GM13976 (cell line): ENCODE measurements around the gene ZNF19.

Experiments
- DNase-seq: peaks from one replicate; pipeline ENCODE4 v3.0.0; 2012; ENCODE audit warnings: low spot score
- in situ Hi-C: fragments of 300-500 bp; cut with MboI; formaldehyde crosslinking; loops from one replicate; pipeline ENCODE4 v1.12.0; 2022; ENCODE audit warnings: low sequenced_read_pairs, mixed read lengths, inconsistent platforms; ENCODE audit not compliant: unreplicated experiment
- TF ChIP-seq, protein P1 (sequence below): IDR thresholded peaks from 2 replicates; pipeline ENCODE4 v1.5.1; 2012; ENCODE audit warnings: borderline replicate concordance, mild to moderate bottlenecking; ENCODE audit not compliant: insufficient read depth; ENCODE audit errors: extremely low read depth, missing control alignments, control extremely low read depth

Gene ZNF19

DNA sequence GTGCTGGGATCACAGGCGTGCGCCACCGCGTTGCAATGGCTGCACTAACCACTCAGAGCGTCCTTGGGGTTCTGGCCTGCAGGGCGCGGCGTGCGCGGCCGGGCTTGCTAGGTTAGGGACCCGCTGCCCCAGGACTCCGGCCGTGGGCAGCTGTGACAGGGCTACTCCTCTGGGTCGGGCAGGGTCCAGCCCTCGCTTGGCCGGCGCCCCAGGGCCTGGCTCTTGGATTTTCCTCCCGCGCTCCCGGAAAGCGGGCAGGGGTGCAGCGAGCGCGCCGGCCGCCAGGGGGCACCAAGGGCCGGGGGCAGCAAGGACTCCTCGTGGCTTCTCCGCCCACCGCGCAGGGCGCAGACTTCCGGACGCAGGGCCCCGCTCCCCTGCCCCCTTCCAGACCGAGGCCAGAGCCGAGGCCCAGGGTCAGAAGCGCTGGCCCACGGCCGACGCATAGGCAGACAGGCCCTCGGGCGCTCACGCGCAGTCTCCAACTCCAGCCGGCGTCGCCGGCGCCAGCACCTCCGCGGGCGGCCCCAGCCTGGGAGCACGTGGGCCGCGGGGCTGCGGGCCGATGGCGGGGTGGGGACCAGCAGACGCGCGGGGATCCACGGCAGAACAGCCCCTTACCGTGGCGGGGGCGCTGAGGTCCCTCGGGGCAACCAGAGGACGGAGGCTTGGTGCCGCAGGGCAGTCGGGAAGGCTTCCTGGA lies 47.6 kb downstream of the ZNF19 start:
- in situ Hi-C loops = no loop called here
- DNase-seq = no peak
- TF ChIP-seq, protein P1, sequence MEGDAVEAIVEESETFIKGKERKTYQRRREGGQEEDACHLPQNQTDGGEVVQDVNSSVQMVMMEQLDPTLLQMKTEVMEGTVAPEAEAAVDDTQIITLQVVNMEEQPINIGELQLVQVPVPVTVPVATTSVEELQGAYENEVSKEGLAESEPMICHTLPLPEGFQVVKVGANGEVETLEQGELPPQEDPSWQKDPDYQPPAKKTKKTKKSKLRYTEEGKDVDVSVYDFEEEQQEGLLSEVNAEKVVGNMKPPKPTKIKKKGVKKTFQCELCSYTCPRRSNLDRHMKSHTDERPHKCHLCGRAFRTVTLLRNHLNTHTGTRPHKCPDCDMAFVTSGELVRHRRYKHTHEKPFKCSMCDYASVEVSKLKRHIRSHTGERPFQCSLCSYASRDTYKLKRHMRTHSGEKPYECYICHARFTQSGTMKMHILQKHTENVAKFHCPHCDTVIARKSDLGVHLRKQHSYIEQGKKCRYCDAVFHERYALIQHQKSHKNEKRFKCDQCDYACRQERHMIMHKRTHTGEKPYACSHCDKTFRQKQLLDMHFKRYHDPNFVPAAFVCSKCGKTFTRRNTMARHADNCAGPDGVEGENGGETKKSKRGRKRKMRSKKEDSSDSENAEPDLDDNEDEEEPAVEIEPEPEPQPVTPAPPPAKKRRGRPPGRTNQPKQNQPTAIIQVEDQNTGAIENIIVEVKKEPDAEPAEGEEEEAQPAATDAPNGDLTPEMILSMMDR = no peak

DNA sequence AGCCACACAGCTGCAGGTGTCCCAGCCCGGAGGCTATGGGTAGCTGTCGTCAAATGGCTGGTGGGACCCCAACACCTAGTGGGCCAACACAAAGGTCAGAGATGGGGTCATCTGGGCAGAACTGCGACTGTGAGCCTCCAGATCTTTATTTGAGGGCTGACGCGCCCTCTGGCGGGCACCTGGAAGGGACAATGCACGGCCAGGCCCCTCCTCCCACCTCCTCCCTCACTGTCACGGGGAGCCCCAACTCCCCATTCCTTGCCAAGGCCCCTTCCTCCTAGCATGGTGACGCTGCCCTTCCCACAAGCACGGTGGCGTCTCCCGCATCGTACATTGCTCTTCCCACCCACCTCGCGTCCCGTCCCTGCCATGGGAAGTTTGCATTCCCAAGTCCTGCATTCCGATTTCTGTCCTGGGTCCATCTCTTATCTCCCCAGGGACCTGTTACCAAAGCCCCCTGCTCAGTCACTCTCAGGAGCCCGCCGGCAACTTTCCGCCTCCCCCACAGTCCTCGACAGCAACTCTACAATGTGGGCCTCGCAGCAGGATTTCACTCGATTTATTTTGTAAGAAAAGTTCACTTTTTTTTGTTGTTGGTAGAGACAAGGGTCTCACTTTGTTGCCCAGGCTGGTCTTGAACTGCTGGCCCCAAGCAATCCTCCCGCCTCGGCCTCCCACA lies 48.3 kb downstream of the ZNF19 start:
- DNase-seq = peak; percentile 71

DNA sequence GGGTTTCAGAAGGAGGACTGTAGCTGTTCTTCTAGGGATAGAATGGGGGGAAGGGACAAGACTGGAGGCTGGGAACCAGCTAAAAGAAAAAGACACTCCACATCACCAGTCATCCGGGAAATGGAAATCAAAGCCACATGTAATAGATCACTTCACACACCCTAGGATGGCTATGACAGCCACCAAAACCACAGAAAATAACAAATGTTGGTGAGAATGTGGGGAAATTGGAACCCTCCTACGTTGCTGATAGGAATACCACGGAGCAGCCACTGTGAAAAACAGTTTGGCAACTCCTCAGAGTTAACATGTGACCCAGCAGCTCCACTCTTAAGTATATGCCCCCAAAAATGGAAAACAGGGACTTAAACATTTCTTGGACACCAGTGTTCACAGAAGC lies 49.6 kb downstream of the ZNF19 start:
- DNase-seq = no peak
- in situ Hi-C loops = no loop called here
- TF ChIP-seq, protein P1 = no peak

More for the DNA sequence above, 48.3 kb downstream of the ZNF19 start:
- TF ChIP-seq, protein P1 = peak; percentile 34
- in situ Hi-C loops = no loop called here

DNA sequence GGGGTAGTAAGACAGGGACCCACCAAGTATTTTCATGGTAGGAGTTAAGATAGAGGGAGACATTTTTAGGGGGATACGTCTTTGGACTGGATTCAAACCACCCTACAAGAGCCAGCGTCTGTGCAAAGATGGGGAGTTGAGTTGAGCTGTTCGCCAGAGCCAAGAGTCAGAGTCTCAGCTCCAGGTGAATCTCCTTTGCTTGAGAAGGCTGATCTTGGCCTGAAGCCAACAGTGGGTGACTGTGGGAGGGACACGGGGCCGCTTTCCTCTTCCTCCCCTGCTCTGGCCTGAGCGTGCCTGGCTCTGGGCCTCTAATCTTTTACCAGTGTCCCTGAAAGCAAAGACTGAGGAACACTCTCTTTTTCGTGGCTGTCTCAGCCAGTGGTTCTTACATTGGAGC lies 52.7 kb downstream of the ZNF19 start:
- DNase-seq = no peak
- TF ChIP-seq, protein P1 = no peak
- in situ Hi-C loops = no loop called here

DNA sequence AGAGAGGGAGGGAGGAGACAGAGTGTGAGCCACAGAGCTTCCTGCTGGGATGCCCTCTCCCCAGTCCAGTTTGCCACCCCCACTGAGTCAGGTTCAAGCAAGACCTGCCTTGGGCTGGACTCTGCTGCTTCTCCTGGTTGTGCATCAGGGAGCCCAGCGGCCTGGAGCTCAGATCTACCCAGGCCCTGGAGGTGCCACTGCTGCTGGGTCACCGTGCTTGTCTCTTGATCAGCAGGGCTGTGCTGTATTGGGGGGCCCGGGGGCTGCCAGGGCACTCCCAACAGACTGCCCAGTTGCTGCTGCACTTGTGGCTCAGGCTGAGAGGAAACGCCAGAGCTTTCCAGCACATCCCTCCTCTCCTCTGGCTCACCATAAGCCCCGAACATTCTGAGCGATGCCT lies 56.2 kb downstream of the ZNF19 start:
- in situ Hi-C loops = no loop called here
- DNase-seq = no peak
- TF ChIP-seq, protein P1 = no peak

DNA sequence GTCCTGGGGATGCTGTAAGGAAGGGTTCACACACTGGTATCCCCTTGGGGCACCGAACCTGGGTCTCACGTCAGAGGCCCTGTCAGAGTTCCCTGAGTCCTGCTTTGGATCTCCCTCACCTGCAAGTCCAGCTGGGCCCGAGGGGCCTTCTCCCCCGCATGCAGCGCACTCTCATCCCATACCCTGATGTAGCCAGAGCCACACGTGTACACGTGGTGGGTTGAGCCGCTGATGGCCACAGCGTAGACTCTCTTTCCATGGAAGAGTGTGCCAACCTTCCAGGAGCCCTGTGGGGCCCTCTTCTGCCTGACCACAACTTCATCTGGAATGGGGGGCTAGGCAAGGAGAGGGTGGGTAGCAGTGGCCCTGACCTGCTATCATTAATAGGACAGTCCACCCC lies 57.1 kb downstream of the ZNF19 start:
- DNase-seq = no peak
- in situ Hi-C loops = no loop called here
- TF ChIP-seq, protein P1 = no peak
